DND-41 (cell line): ENCODE results near the gene BUD13.
"Not testable (repeated sequence)": the region's sequence is repeated elsewhere in the genome, so short reads cannot be mapped to it uniquely, and the experiment has no call there.

Experiments used
- ATAC-seq: fragments of 200-7000 bp; cut with Tn5 transposase; 3 replicates; pipeline ENCODE4 v1.9.1; 2021; ENCODE audit warnings: low read depth; ENCODE audit not compliant: insufficient read depth
- DNase-seq: peaks from one replicate; pipeline ENCODE4 v3.0.0-alpha.2; 2020
- H2AFZ ChIP-seq: 2 replicates; pipeline ENCODE4 v1.6.0; 2012; ENCODE audit warnings: low read depth, low read length
- H3K27ac ChIP-seq: 2 replicates; pipeline ENCODE4 v1.5.1; 2012; ENCODE audit warnings: low read length, inconsistent platforms
- H3K27me3 ChIP-seq: fragments of 200-600 bp; sonication (generic); 2 replicates; pipeline ENCODE4 v1.6.0; 2012; ENCODE audit warnings: low read length, mild to moderate bottlenecking, inconsistent platforms; ENCODE audit not compliant: insufficient read depth, poor library complexity
- H3K36me3 ChIP-seq: 2 replicates; pipeline ENCODE4 v1.5.1; 2012; ENCODE audit warnings: low read length, inconsistent platforms; ENCODE audit not compliant: insufficient read depth
- H3K4me1 ChIP-seq: 2 replicates; pipeline ENCODE4 v1.5.1; 2012; ENCODE audit warnings: mild to moderate bottlenecking, low read length; ENCODE audit not compliant: insufficient read depth
- H3K4me2 ChIP-seq: 2 replicates; pipeline ENCODE4 v1.6.0; 2012; ENCODE audit warnings: mild to moderate bottlenecking, moderate library complexity, low read length, inconsistent platforms; ENCODE audit not compliant: insufficient read depth
- H3K4me3 ChIP-seq, 2 experiments: fragments of 200-600 bp in 1 of 2; shearing (Covaris generic) in 1 of 2; 2 replicates each; pipeline ENCODE4 v1.5.1; 2012 to 2016; ENCODE audit warnings: inconsistent platforms in 2 of 2, low read length in 2 of 2, mild to moderate bottlenecking in 2 of 2, low read depth in 1 of 2, moderate library complexity in 1 of 2
- H3K79me2 ChIP-seq: 2 replicates; pipeline ENCODE4 v1.6.0; 2012; ENCODE audit warnings: low read length, inconsistent platforms; ENCODE audit not compliant: insufficient read depth
- H3K9ac ChIP-seq: 2 replicates; pipeline ENCODE4 v1.6.0; 2012; ENCODE audit warnings: low read depth, mild to moderate bottlenecking, inconsistent platforms, low read length, moderate library complexity
- H3K9me3 ChIP-seq: 2 replicates; pipeline ENCODE4 v1.5.1; 2012; ENCODE audit warnings: low read length, moderate library complexity, mild to moderate bottlenecking, inconsistent platforms; ENCODE audit not compliant: insufficient read depth, severe bottlenecking
- H4K20me1 ChIP-seq: 2 replicates; pipeline ENCODE4 v1.6.0; 2012; ENCODE audit warnings: low read length; ENCODE audit not compliant: insufficient read depth
- CTCF ChIP-seq: IDR thresholded peaks from 2 replicates; pipeline ENCODE4 v1.5.1; 2012; ENCODE audit warnings: borderline replicate concordance, low read length, moderate library complexity, mild to moderate bottlenecking; ENCODE audit not compliant: poor library complexity, severe bottlenecking; ENCODE audit errors: extremely low read depth
- EZH2 ChIP-seq: IDR thresholded peaks from 3 replicates; pipeline ENCODE4 v1.6.1; 2012; ENCODE audit warnings: borderline replicate concordance, low read depth, mild to moderate bottlenecking, moderate library complexity, low read length, inconsistent platforms; ENCODE audit not compliant: severe bottlenecking

BUD13 gene

GRCh38 chr11:116804001-116804400 is 31.2 kb upstream of the BUD13 start:
- no peak for TF ChIP-seq EZH2
- TF ChIP-seq CTCF: no peak
- Histone ChIP-seq H3K4me3 (no peak overlapping the region), H4K20me1 (no peaks in the 10 kb centered on the region)

GRCh38 chr11:116801662-116802061 is 28.9 kb upstream of the BUD13 start:
- H3K4me2 ChIP-seq, H4K20me1 ChIP-seq, H3K4me1 ChIP-seq, H3K79me2 ChIP-seq, DNase-seq, H3K4me3 ChIP-seq, H3K27ac ChIP-seq, H3K9me3 ChIP-seq, H3K27me3 ChIP-seq, ATAC-seq, H3K36me3 ChIP-seq, H3K9ac ChIP-seq, H2AFZ ChIP-seq: not testable (repeated sequence)

More at GRCh38 chr11:116804001-116804400, 31.2 kb upstream of the BUD13 start:
- Histone ChIP-seq H3K4me2 (no peak overlapping the region), H3K79me2 (no peaks in the 10 kb centered on the region), H3K27me3 (no peaks in the 10 kb centered on the region), H3K36me3 (no peaks in the 10 kb centered on the region), H3K4me1 (no peaks in the 10 kb centered on the region), H2AFZ (no peak overlapping the region), H3K9ac (no peak overlapping the region), H3K9me3 (no peaks in the 10 kb centered on the region), H3K27ac (no peak overlapping the region)
- no peak for ATAC-seq
- DNase-seq: no peak

DNA sequence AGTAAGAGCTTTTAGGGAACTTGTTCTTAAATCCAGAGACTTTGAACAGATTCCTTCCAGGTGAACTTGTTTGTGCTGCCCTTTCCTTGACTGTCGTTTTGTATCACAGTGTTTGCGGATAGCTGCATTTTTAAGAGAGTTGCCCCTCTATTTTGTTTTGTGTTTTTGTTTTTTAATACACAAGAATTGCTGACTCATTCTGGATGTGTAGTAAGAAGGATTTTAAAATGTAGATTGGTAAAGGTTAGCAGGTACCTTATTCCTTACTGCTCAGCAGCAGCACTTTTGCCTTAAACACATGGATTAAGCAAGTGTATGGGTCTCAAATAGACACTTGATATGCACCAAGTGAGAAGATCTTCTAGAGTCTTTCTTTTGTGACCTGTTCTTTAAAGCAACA is 27.8 kb upstream of the BUD13 start:
- ATAC-seq: no peak
- Histone ChIP-seq H3K9me3 (no peaks in the 10 kb centered on the region), H2AFZ (no peak overlapping the region), H3K27me3 (no peaks in the 10 kb centered on the region), H3K4me3 (no peak overlapping the region), H3K4me1 (no peaks in the 10 kb centered on the region), H3K36me3 (no peaks in the 10 kb centered on the region), H3K79me2 (no peaks in the 10 kb centered on the region), H4K20me1 (no peaks in the 10 kb centered on the region), H3K9ac (no peak overlapping the region), H3K4me2 (no peak overlapping the region), H3K27ac (no peak overlapping the region)
- TF ChIP-seq EZH2 (no peak), CTCF (no peak)
- DNase-seq: no peak

GRCh38 chr11:116798368-116798767 is 25.6 kb upstream of the BUD13 start:
- ATAC-seq: no peak
- no peak overlapping the region for H3K4me3 ChIP-seq
- DNase-seq: no peak
- no peaks in the 10 kb centered on the region for H4K20me1 ChIP-seq
- no peaks in the 10 kb centered on the region for H3K79me2 ChIP-seq
- H2AFZ ChIP-seq: no peak overlapping the region
- H3K9me3 ChIP-seq: no peaks in the 10 kb centered on the region
- no peak overlapping the region for H3K4me2 ChIP-seq
- H3K9ac ChIP-seq: no peak overlapping the region
- H3K36me3 ChIP-seq: no peaks in the 10 kb centered on the region
- no peak for TF ChIP-seq EZH2
- no peak for TF ChIP-seq CTCF
- H3K4me1 ChIP-seq: no peaks in the 10 kb centered on the region
- H3K27me3 ChIP-seq: no peaks in the 10 kb centered on the region
- H3K27ac ChIP-seq: no peak overlapping the region
